Neural cell (in vitro differentiated cells): ENCODE measurements around the gene RNF157. TPM values are rescaled to one million over a fixed set of nuclear protein-coding genes. Genes with fewer than 3 reads are reported as not detected.

Source experiments
- H2AFZ ChIP-seq: fragments of 200-600, 300-800 bp; sonication (generic), shearing (Covaris generic); 2 replicates; pipeline ENCODE4 v1.6.0; 2014; ENCODE audit warnings: low read depth, mild to moderate bottlenecking, antibody characterized with exemption, low read length, moderate library complexity
- H3F3A ChIP-seq: fragments of 200-600 bp; shearing (Covaris generic); 2 replicates; pipeline ENCODE4 v1.6.1; 2016; ENCODE audit warnings: mild to moderate bottlenecking, moderate library complexity, mixed read lengths, antibody characterized with exemption, low read length; ENCODE audit not compliant: insufficient read depth, poor library complexity, severe bottlenecking
- H3K27ac ChIP-seq: fragments of 200-600, 300-800 bp; sonication (generic), shearing (Covaris generic); 2 replicates; pipeline ENCODE4 v1.5.1; 2014; ENCODE audit warnings: mild to moderate bottlenecking, low read length, moderate library complexity
- H3K27me3 ChIP-seq: fragments of 300-800, 200-600 bp; sonication (generic), shearing (Covaris generic); 2 replicates; pipeline ENCODE4 v1.6.0; 2014; ENCODE audit warnings: mild to moderate bottlenecking, low read depth, low read length, moderate library complexity; ENCODE audit not compliant: insufficient read depth
- H3K36me3 ChIP-seq: fragments of 300-800, 200-600 bp; sonication (generic), shearing (Covaris generic); 2 replicates; pipeline ENCODE4 v1.5.1; 2014; ENCODE audit warnings: mild to moderate bottlenecking, antibody characterized with exemption, low read length, moderate library complexity; ENCODE audit not compliant: insufficient read depth
- H3K4me2 ChIP-seq: fragments of 300-800, 200-600 bp; sonication (generic), shearing (Covaris generic); 2 replicates; pipeline ENCODE4 v1.6.0; 2014; ENCODE audit warnings: mild to moderate bottlenecking, low read length
- H3K4me3 ChIP-seq: fragments of 300-800, 200-600 bp; sonication (generic), shearing (Covaris generic); 2 replicates; pipeline ENCODE4 v1.5.1; 2014; ENCODE audit warnings: mild to moderate bottlenecking, low read length, moderate library complexity
- H3K79me2 ChIP-seq: fragments of 200-600 bp; shearing (Covaris generic); replicated peaks from 2 replicates; pipeline ENCODE4 v1.6.0; 2014; ENCODE audit warnings: mild to moderate bottlenecking, low read length, moderate library complexity; ENCODE audit not compliant: insufficient read depth
- H3K9ac ChIP-seq: fragments of 300-800, 200-600 bp; sonication (generic), shearing (Covaris generic); 2 replicates; pipeline ENCODE4 v1.6.1; 2016; ENCODE audit warnings: mild to moderate bottlenecking, low read length, mixed read lengths
- H3K9me2 ChIP-seq: fragments of 200-600 bp; shearing (Covaris generic); 2 replicates; pipeline ENCODE4 v1.6.1; 2016; ENCODE audit warnings: mild to moderate bottlenecking, low read length, mixed read lengths; ENCODE audit not compliant: insufficient read depth
- H3K9me3 ChIP-seq: fragments of 200-600, 300-800 bp; sonication (generic), shearing (Covaris generic); 2 replicates; pipeline ENCODE4 v1.6.1; 2016; ENCODE audit warnings: mild to moderate bottlenecking, mixed run types, low read length, moderate library complexity, mixed read lengths
- H4K20me1 ChIP-seq: fragments of 200-600 bp; shearing (Covaris generic); 2 replicates; pipeline ENCODE4 v1.6.1; 2016; ENCODE audit warnings: mild to moderate bottlenecking, mixed run types; ENCODE audit not compliant: insufficient read depth
- EP300 ChIP-seq: fragments of 450-650 bp; conservative IDR thresholded peaks from 2 replicates; pipeline ENCODE4 v1.6.1; 2014; ENCODE audit warnings: antibody characterized with exemption, mild to moderate bottlenecking, moderate library complexity; ENCODE audit not compliant: poor library complexity, severe bottlenecking
- EZH2 ChIP-seq: fragments of 200-600, 300-800 bp; shearing (Covaris generic), sonication (generic); IDR thresholded peaks from 2 replicates; pipeline ENCODE4 v1.6.1; 2014; ENCODE audit warnings: antibody characterized with exemption, low read length, borderline replicate concordance, mild to moderate bottlenecking; ENCODE audit not compliant: insufficient read depth, poor library complexity, severe bottlenecking
- MXI1 ChIP-seq: fragments of 450-650 bp; conservative IDR thresholded peaks from 2 replicates; pipeline ENCODE4 v1.6.1; 2014; ENCODE audit warnings: antibody characterized with exemption, mild to moderate bottlenecking; ENCODE audit not compliant: poor library complexity, severe bottlenecking
- POLR2AphosphoS5 ChIP-seq: IDR thresholded peaks from 2 replicates; pipeline ENCODE4 v1.6.1; 2012
- RAD21 ChIP-seq: fragments of 450-650 bp; conservative IDR thresholded peaks from 2 replicates; pipeline ENCODE4 v1.6.1; 2014; ENCODE audit warnings: antibody characterized with exemption, mild to moderate bottlenecking, moderate library complexity
- REST ChIP-seq: IDR thresholded peaks from 2 replicates; pipeline ENCODE4 v1.6.1; 2012; ENCODE audit warnings: borderline replicate concordance
- SMC3 ChIP-seq: fragments of 450-650 bp; conservative IDR thresholded peaks from 2 replicates; pipeline ENCODE4 v1.6.1; 2014; ENCODE audit warnings: antibody characterized with exemption, mild to moderate bottlenecking, moderate library complexity; ENCODE audit not compliant: poor library complexity
- TAF1 ChIP-seq: IDR thresholded peaks from 2 replicates; pipeline ENCODE4 v1.6.1; 2012; ENCODE audit warnings: low read depth
- polyA plus RNA-seq: library from polyadenylated mRNA; depleted of rRNA; stranded (reverse); fragments of >200 nt; gene quantifications from 2 replicates; pipeline ENCODE4 v1.2.3, GENCODE V29; 2014
- TF ChIP-seq, protein P1 (sequence below): fragments of 450-650 bp; IDR thresholded peaks from 2 replicates; pipeline ENCODE4 v1.5.1; 2014; ENCODE audit warnings: antibody characterized with exemption, mild to moderate bottlenecking, moderate library complexity; ENCODE audit not compliant: poor library complexity, severe bottlenecking

RNF157 gene
- polyA plus RNA-seq, 1 donor from 2014 or later = 15.9 TPM

DNA sequence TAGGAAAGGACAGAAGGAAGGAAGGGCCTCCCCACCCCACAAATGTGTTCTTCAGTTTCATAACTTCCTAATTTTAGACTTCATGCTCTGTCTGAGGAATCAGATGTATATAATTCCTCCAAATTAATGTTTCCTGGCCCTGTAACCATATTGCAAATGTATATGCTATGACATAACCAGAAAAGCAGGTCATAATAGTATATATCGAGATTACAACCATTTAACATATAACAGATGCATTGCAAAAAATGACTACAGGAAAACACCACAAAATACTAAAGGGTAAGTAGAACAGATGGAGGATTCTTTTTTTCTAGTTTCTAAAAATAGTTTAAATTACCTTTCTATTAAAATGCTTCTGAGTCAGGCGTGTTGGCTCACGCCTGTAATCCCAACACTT, 133.6 kb downstream of the RNF157 start:
- Histone ChIP-seq H3K36me3 (no peaks in the 10 kb centered on the region), H3K27me3 (no peaks in the 10 kb centered on the region), H3K9ac (no peak overlapping the region), H3K4me2 (no peak overlapping the region), H3K27ac (no peak overlapping the region), H3K9me2 (no peaks in the 10 kb centered on the region), H3F3A (peaks cover 3% of the 10 kb centered on the region), H3K79me2 (peaks cover 17% of the 10 kb centered on the region), H4K20me1 (no peaks in the 10 kb centered on the region), H3K9me3 (no peaks in the 10 kb centered on the region), H3K4me3 (no peak overlapping the region), H2AFZ (no peak overlapping the region)
- TF ChIP-seq EP300 = no peak
- TF ChIP-seq TAF1 = no peak
- no peak for TF ChIP-seq REST
- no peak for TF ChIP-seq POLR2AphosphoS5
- no peak for TF ChIP-seq MXI1
- no peak for TF ChIP-seq EZH2
- TF ChIP-seq RAD21 = no peak
- TF ChIP-seq, protein P1, sequence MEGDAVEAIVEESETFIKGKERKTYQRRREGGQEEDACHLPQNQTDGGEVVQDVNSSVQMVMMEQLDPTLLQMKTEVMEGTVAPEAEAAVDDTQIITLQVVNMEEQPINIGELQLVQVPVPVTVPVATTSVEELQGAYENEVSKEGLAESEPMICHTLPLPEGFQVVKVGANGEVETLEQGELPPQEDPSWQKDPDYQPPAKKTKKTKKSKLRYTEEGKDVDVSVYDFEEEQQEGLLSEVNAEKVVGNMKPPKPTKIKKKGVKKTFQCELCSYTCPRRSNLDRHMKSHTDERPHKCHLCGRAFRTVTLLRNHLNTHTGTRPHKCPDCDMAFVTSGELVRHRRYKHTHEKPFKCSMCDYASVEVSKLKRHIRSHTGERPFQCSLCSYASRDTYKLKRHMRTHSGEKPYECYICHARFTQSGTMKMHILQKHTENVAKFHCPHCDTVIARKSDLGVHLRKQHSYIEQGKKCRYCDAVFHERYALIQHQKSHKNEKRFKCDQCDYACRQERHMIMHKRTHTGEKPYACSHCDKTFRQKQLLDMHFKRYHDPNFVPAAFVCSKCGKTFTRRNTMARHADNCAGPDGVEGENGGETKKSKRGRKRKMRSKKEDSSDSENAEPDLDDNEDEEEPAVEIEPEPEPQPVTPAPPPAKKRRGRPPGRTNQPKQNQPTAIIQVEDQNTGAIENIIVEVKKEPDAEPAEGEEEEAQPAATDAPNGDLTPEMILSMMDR = no peak
- no peak for TF ChIP-seq SMC3

- peaks cover 3% of the 10 kb centered on the region for H3F3A ChIP-seq
- no peaks in the 10 kb centered on the region for H4K20me1 ChIP-seq
- H3K4me3 ChIP-seq = no peak overlapping the region
- no peak overlapping the region for H3K27ac ChIP-seq
- TF ChIP-seq EZH2 (no peak), SMC3 (no peak), RAD21 (no peak), POLR2AphosphoS5 (no peak), TAF1 (no peak), MXI1 (no peak), REST (no peak), EP300 (no peak)
- TF ChIP-seq, protein P1 = no peak
- H3K4me2 ChIP-seq = no peak overlapping the region
- no peaks in the 10 kb centered on the region for H3K27me3 ChIP-seq
- no peaks in the 10 kb centered on the region for H3K9me2 ChIP-seq
- peaks cover 18% of the 10 kb centered on the region for H3K79me2 ChIP-seq
- no peaks in the 10 kb centered on the region for H3K9me3 ChIP-seq
- peaks cover 2% of the 10 kb centered on the region for H3K36me3 ChIP-seq
- H3K9ac ChIP-seq = no peak overlapping the region
- no peak overlapping the region for H2AFZ ChIP-seq
Measured at GRCh38 chr17:76104896-76105231, 135.4 kb downstream of the RNF157 start.
